ENCODE measurements around the gene SLC16A7.

GRCh38 chr12:59649203-59649602 lies 53.4 kb downstream of the SLC16A7 start:
- TF ChIP-seq, protein P1, sequence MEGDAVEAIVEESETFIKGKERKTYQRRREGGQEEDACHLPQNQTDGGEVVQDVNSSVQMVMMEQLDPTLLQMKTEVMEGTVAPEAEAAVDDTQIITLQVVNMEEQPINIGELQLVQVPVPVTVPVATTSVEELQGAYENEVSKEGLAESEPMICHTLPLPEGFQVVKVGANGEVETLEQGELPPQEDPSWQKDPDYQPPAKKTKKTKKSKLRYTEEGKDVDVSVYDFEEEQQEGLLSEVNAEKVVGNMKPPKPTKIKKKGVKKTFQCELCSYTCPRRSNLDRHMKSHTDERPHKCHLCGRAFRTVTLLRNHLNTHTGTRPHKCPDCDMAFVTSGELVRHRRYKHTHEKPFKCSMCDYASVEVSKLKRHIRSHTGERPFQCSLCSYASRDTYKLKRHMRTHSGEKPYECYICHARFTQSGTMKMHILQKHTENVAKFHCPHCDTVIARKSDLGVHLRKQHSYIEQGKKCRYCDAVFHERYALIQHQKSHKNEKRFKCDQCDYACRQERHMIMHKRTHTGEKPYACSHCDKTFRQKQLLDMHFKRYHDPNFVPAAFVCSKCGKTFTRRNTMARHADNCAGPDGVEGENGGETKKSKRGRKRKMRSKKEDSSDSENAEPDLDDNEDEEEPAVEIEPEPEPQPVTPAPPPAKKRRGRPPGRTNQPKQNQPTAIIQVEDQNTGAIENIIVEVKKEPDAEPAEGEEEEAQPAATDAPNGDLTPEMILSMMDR (IDR thresholded peaks at IDR 0.05; ENCODE audit: borderline replicate concordance, extremely low read depth, low read length, poor library complexity, severe bottlenecking): no peak
- no peak for TF ChIP-seq EZH2 (IDR thresholded peaks at IDR 0.05; ENCODE audit: borderline replicate concordance, low read depth, low read length, severe bottlenecking)

All from DND-41 (cell line).